ENCODE data around the gene TMEM247.
"Not testable (repeated sequence)": the region's sequence is repeated elsewhere in the genome, so short reads cannot be mapped to it uniquely, and the experiment has no call there.

TMEM247 gene

GRCh38 chr2:46459694-46460093 lies 19.7 kb upstream of the TMEM247 start:
- DNase-seq, result no peak

DNA sequence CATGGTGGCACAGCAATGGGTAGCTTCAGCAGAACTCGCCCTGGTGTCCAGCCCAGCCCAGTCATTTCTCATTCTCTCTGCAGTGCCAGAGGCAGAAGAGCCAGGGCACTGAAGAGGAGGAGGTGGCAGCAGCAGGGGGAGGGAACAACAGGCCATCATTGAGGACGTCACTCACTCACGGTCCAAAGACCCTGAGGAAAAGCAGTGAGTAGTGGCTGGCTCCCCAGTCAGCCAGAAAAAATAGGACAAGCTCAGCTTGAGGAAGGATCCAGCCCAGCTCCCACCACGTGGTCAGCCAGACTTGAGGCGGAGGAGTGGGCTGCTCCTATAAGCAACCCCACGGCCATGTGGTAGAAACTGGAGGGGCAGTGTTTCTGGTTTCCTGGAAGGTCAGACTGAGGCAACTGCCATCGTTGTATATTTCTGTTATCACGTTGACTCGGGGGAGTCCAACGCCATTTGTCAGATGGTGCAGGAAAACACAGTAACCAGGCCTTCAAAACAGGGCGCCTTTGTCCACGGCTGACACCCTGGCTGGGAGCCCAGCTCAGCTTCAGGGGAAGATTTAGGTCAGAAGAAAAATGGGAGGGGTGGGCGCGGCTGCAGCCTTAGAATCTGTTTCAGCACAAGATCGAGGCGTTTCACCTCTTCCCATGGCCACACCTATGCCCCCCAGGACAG lies 19.0 kb upstream of the TMEM247 start:
- no peak for DNase-seq

GRCh38 chr2:46461011-46461674 lies 18.2 kb upstream of the TMEM247 start:
- no peak for DNase-seq

DNA sequence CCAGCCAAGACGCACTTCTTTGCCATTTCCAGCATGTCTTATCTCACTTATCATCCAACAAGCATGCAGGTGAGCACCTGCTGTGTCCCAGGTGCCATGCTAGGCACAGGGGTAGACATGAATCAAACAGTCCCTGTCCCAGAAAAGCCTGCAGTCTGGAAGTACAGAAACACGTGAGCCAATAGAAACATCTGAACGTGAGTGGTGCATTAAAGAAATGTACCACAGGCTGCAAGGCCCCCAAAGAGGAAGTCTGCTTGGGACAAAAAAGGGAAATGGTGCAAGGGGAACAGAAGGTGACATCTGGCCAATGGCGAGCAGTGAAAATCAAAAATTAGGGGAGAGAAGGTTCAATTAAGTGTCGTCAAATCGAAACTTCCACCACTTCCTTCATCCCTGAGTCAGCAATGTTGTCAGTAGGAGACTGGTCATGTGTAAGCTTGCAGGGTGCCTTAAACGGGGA lies 17.6 kb upstream of the TMEM247 start:
- no peak for DNase-seq

GRCh38 chr2:46462936-46463335 lies 16.4 kb upstream of the TMEM247 start:
- no peak for DNase-seq

DNA sequence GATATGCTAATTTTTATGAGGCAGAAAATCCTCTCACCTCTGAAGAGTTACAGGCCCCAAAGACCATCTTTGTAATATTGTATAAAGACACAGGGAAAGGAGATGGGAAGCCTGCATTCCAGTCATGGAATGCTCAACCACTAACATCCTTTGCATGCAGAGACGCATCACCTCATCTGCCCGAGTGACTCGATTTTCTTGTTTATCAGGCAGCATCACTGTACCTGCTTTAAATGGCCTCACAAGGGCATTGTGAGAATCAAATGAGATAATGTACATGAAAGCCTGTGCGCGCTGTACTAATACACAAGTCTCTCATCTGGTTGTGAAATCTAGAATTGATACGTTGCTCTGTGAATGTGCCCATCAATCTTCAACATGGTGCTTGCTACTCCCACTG lies 10.2 kb upstream of the TMEM247 start:
- DNase-seq, result no peak

DNA sequence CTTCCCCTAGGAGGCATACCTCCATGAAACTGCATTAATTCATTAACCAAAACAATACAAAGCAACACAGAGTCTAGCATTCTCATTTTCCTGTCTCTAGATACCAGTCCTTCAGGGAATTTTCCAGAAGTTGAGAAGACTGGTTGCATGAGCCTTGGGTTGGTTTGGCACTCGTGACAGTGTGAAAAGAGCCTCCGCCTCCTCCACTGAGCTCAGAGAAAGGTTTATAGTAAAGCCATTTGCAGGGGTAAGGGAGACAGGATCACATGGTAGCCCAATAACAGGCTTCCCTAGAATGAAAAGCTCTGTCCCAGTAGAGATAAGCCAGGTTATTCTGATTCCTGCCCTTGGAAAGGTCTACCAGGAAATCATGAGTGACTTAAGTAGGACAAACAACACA lies 9.7 kb upstream of the TMEM247 start:
- no peak for DNase-seq

GRCh38 chr2:46470114-46470628 lies 9.2 kb upstream of the TMEM247 start:
- DNase-seq, result no peak

DNA sequence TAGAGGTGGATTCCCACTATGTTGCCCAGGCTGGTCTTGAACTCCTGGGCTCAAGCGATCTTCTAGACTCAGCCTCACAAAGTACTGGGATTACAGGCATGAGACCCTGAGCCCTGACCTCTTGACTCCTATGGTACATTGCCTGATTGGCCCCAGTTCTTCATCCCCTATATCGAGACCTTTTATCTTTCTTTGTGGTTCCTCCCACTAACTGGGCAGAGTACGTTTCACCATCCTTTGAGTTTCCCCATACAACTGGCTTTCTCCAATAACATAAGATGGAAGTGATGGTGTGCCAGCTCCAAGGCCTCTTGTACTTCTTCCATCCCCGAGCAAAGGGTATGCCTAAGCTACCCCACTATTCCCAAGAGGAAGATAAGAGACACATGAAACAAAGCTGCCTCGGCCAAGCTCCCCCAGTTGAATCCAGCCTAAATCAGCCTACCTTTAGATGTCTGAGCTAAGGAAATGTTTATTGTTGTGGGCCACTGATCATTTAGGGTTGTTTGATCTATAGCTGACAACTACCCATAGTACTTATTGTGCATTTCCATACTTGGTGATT lies 8.3 kb upstream of the TMEM247 start:
- DNase-seq, result no peak

DNA sequence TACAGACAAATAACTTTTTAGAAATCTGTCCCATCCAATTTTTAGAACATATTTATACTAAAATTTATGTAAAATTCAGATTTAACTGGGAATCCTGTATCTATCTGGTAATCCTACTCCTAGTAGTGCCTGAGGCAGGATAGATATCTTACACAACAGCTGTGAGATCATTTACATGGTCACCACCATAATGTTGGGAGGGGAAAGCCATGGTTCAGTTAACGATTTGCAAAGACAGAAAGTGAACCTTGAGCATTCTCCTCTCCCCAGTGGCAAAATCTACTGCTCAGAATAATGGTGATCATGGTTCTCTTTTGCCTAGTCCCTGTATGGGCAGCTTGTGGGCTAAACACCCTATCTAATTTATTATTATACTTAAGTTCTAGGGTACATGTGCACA lies 7.7 kb upstream of the TMEM247 start:
- DNase-seq, result no peak

GRCh38 chr2:46472165-46472564 lies 7.2 kb upstream of the TMEM247 start:
- DNase-seq, result not testable (repeated sequence)

GRCh38 chr2:46477462-46477861 lies 1.9 kb upstream of the TMEM247 start:
- not testable (repeated sequence) for DNase-seq

DNA sequence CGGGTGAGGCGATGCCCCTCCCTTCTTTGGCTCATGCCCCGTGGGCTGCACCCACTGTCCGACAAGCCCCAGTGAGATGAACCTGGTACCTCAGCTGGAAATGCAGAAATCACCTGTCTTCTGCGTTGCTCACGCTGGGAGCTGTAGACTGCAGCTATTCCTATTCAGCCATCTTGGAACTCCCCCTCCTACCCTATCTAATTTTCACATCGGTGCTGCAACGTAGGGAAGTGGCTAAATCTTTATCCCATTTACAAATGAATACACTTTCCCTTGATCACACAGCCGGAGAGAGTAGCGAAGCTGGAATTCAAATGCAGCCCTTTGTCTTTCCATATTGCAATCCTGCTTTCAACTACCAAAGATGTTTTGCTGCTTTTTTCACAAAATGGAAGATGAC lies 1.4 kb upstream of the TMEM247 start:
- no peak for DNase-seq

- no peak for DNase-seq
Observed at GRCh38 chr2:46480562-46480961, 1.2 kb downstream of the TMEM247 start.

- peak; percentile 47 for DNase-seq
Observed at GRCh38 chr2:46481198-46482193, 2.1 kb downstream of the TMEM247 start.

- DNase-seq, result no peak
Observed at GRCh38 chr2:46482490-46482889, 3.1 kb downstream of the TMEM247 start.

DNA sequence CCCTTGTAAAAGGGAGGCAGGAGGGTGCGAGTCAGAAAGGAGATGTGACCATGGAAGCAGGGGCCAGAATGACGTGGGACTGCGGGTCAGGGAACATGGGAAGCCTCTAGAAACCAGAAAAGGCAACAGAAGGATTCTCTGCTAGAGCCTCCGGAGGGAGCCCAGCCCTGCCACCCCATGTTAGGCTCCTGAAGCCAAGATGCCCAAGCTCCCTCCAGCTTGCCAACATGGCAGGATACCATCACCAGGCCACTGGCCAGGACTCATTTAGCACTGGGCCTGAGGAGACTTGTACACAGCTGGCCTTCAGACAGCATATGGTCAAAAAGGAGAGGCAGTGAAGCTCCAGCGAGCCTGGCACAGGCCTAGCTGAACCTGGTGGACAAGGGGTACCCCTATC lies 5.6 kb downstream of the TMEM247 start:
- no peak for DNase-seq

GRCh38 chr2:46486436-46486835 lies 7.1 kb downstream of the TMEM247 start:
- no peak for DNase-seq

DNA sequence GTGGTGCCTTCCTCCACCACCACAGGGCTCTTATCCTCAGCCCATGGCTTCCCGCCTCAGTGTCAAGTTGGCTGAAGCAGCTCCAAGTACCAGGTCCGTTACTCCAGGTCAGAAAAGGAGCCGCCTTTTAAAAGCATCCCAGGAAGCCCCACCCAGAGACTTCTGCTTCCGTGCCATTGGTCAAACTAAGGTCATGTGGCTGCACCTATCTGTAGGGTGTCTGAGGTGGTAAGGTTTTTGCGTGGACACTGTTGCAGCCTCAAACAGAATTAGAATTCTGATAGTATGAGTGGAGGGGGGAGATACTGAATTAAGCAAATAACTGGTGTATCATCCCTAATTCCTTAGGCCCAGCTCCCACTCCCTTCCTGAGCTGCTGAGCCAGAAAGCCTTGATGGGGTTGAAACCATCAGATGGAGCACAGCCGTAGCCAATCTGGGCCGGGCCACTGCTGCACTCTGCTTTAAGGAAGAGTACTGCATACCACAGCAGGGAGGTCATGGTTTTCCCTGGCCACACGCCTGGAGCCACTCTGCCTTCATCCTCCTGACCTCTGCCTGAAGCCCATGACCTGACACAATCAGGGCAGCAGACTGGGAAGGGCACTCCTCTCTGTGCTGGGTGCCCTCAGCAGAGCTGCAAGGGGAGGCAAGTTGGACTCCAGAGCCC lies 8.4 kb downstream of the TMEM247 start:
- DNase-seq, result no peak

- DNase-seq, result no peak
Observed at GRCh38 chr2:46488389-46488788, 9.0 kb downstream of the TMEM247 start.

DNA sequence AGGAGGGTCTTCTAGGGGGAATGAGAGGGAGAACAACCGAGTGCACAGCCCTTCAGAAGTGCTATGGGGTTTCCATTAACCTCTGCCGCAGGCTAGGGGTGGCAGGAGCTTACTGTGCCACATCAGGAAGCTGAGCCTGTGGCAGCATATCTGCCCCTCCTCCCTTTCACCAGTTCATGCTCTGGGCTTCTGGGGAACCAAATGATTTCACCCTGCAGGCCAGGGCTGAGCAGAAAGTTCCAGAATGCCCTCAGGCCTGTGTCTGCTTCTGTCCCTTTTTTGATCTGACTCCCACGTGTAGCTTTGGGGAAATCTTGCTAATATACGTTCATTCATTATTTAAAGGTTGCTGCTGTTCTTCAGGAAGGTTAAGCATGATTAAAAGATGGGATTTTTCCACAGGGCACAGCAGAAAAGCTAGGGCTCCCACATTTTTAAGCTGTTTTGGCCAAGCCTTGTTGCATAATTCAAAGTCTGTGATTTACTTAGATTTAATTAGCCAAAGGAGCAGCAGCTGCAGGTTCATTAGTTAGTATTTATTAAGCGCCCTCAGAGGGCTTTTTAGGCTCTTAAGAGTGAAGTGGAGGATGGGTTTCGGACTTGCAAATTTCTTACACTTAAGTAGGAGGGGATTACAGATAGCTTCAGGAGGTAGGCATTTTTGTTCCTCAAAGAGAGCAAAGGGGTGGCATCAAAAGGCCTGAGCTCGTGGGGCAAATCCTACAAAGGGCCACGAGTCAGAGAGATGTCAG lies 10.2 kb downstream of the TMEM247 start:
- DNase-seq, result no peak

Measured in NCI-H2081 treated with DMSO at 0.1 percent for 48 hours (cell line).